Measurements from ENCODE around the gene CFTR. TPM values are rescaled to one million over a fixed set of nuclear protein-coding genes. Genes with fewer than 3 reads are reported as not detected.

Gene CFTR
- total and polyA plus RNA-seq, 2 of the 4 experiments (the other 2 are of a cell fraction): 0.18 to 0.21 TPM

DNA sequence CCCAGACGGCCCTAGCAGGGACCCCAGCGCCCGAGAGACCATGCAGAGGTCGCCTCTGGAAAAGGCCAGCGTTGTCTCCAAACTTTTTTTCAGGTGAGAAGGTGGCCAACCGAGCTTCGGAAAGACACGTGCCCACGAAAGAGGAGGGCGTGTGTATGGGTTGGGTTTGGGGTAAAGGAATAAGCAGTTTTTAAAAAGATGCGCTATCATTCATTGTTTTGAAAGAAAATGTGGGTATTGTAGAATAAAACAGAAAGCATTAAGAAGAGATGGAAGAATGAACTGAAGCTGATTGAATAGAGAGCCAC, 184 bp downstream of the CFTR start:
- Histone ChIP-seq H2AFZ (replicated peaks; ENCODE audit: low read length, poor library complexity) (peak overlapping the region; percentile 71), H3K4me3 (ENCODE audit: insufficient read depth, low read depth, low read length) (peak overlapping the region; percentile 51), H3K4me2 (ENCODE audit: low read depth, low read length) (peak overlapping the region; percentile 42)

More for the DNA sequence above, 184 bp downstream of the CFTR start:
- ChIA-PET POLR2A (ENCODE audit: unreplicated experiment) (no interaction called here), CTCF (interaction anchor here (1.5 kb wide), 1 partner anchor 21 kb away, joined by 3 read pairs; no protein-coding TSS in a partner anchor)
- Histone ChIP-seq H2AK5ac (ENCODE audit: low read depth, low read length) (no peak overlapping the region), H2AK9ac (replicated peaks; ENCODE audit: low read depth, low read length, poor library complexity) (no peak overlapping the region), H4K91ac (ENCODE audit: insufficient read depth, low read depth, low read length) (no peak overlapping the region), H3K27ac (ENCODE audit: insufficient read depth, low read length) (no peak overlapping the region), H3K79me1 (ENCODE audit: low read depth in 1 of 2, low read length in 2 of 2) (no peaks in the 10 kb centered on the region), H3K18ac (ENCODE audit: low read depth, low read length) (no peak overlapping the region; the same call in 1 of the 2 replicates), H2BK120ac (ENCODE audit: low read depth, low read length) (no peak overlapping the region), H3K23ac (ENCODE audit: low read depth, low read length) (no peak overlapping the region; the same call in 1 of the 2 replicates), H3K36me3 (ENCODE audit: control insufficient read depth, insufficient read depth, low read length) (no peaks in the 10 kb centered on the region), H2BK5ac (ENCODE audit: low read depth, low read length, poor library complexity, severe bottlenecking) (no peak overlapping the region), H3K4ac (ENCODE audit: low read depth, low read length) (no peak overlapping the region), H4K20me1 (ENCODE audit: insufficient read depth, low read length) (no peaks in the 10 kb centered on the region), H2BK20ac (ENCODE audit: low read depth, low read length) (no peak overlapping the region), H3K9me3 (ENCODE audit: control insufficient read depth, insufficient read depth, low read length) (no peaks in the 10 kb centered on the region), H4K8ac (ENCODE audit: low read depth in 2 of 2, low read length in 2 of 2) (no peak overlapping the region), H3K9ac (ENCODE audit: low read depth, low read length) (no peak overlapping the region), H3K4me1 (ENCODE audit: control insufficient read depth, insufficient read depth, low read length) (no peaks in the 10 kb centered on the region), H3K56ac (ENCODE audit: extremely low read depth, insufficient read depth, low read length) (no peak overlapping the region), H4K5ac (ENCODE audit: low read depth, low read length) (no peak overlapping the region), H2BK15ac (ENCODE audit: low read depth, low read length) (no peak overlapping the region), H3K27me3 (ENCODE audit: control insufficient read depth, insufficient read depth, low read length) (peaks cover 12% of the 10 kb centered on the region), H3K9me1 (ENCODE audit: insufficient read depth, low read length) (no peaks in the 10 kb centered on the region), H3K14ac (replicated peaks; ENCODE audit: low read depth, low read length) (no peak overlapping the region)
- BruUV-seq (replicated peaks): no TSS peak
- ATAC-seq (ENCODE audit: low read depth) (no peak), DNase-seq (no peak)
- WGBS, 2 experiments (ENCODE audit: extremely low coverage in 2 of 2, insufficient read length in 1 of 2): 12 to 100% methylated on average over 1 to 11 of the region's 11 CpGs
- intact Hi-C loops (cut with micrococcal nuclease): no loop called here
- dilution Hi-C loops (cut with HindIII; ENCODE audit: low sequenced_read_pairs, unreplicated experiment): no loop called here
- in situ Hi-C loops (cut with MboI; ENCODE audit: low sequenced_read_pairs): no loop called here
- no peak for TF ChIP-seq MAFK (IDR thresholded peaks at IDR 0.05; ENCODE audit: low read depth, low read length)
- no peak for TF ChIP-seq POLR2A (IDR thresholded peaks at IDR 0.05; ENCODE audit: low read depth, low read length)
- TF ChIP-seq RCOR1 (IDR thresholded peaks at IDR 0.05; ENCODE audit: insufficient replicate concordance, low read length): no peak
- no peak for TF ChIP-seq BHLHE40 (IDR thresholded peaks at IDR 0.05; ENCODE audit: low read depth, low read length)
- TF ChIP-seq RAD21 (IDR thresholded peaks at IDR 0.05; ENCODE audit: low read length): no peak
- no peak for TF ChIP-seq NFE2L2 (IDR thresholded peaks at IDR 0.05; ENCODE audit: low read depth, low read length)
- no peak for TF ChIP-seq FOS (IDR thresholded peaks at IDR 0.05; ENCODE audit: low read depth, low read length)
- no peak for TF ChIP-seq CEBPB (IDR thresholded peaks at IDR 0.05; ENCODE audit: low read depth, low read length)
- TF ChIP-seq, protein P1, sequence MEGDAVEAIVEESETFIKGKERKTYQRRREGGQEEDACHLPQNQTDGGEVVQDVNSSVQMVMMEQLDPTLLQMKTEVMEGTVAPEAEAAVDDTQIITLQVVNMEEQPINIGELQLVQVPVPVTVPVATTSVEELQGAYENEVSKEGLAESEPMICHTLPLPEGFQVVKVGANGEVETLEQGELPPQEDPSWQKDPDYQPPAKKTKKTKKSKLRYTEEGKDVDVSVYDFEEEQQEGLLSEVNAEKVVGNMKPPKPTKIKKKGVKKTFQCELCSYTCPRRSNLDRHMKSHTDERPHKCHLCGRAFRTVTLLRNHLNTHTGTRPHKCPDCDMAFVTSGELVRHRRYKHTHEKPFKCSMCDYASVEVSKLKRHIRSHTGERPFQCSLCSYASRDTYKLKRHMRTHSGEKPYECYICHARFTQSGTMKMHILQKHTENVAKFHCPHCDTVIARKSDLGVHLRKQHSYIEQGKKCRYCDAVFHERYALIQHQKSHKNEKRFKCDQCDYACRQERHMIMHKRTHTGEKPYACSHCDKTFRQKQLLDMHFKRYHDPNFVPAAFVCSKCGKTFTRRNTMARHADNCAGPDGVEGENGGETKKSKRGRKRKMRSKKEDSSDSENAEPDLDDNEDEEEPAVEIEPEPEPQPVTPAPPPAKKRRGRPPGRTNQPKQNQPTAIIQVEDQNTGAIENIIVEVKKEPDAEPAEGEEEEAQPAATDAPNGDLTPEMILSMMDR (conservative IDR thresholded peaks at IDR 0.05; ENCODE audit: low read depth, low read length): no peak
- TF ChIP-seq RFX5 (IDR thresholded peaks at IDR 0.05; ENCODE audit: low read depth, low read length): no peak
- no peak for TF ChIP-seq CHD1 (IDR thresholded peaks at IDR 0.05; ENCODE audit: low read depth, low read length)
- TF ChIP-seq MXI1 (IDR thresholded peaks at IDR 0.05; ENCODE audit: borderline replicate concordance, low read depth, low read length): no peak
- TF ChIP-seq SMC3 (IDR thresholded peaks at IDR 0.05; ENCODE audit: low read depth, low read length): no peak
- TF ChIP-seq, protein P2, sequence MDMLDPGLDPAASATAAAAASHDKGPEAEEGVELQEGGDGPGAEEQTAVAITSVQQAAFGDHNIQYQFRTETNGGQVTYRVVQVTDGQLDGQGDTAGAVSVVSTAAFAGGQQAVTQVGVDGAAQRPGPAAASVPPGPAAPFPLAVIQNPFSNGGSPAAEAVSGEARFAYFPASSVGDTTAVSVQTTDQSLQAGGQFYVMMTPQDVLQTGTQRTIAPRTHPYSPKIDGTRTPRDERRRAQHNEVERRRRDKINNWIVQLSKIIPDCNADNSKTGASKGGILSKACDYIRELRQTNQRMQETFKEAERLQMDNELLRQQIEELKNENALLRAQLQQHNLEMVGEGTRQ (IDR thresholded peaks at IDR 0.05; ENCODE audit: low read depth, low read length): no peak
- TF ChIP-seq MAZ (IDR thresholded peaks at IDR 0.05; ENCODE audit: borderline replicate concordance, low read depth, low read length): no peak
- TF ChIP-seq, protein P3, sequence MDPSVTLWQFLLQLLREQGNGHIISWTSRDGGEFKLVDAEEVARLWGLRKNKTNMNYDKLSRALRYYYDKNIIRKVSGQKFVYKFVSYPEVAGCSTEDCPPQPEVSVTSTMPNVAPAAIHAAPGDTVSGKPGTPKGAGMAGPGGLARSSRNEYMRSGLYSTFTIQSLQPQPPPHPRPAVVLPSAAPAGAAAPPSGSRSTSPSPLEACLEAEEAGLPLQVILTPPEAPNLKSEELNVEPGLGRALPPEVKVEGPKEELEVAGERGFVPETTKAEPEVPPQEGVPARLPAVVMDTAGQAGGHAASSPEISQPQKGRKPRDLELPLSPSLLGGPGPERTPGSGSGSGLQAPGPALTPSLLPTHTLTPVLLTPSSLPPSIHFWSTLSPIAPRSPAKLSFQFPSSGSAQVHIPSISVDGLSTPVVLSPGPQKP (IDR thresholded peaks at IDR 0.05; ENCODE audit: borderline replicate concordance, low read depth, low read length): no peak
